K562 (cell line): Measurements from ENCODE around the gene SLC30A10. TPM values are rescaled to one million over a fixed set of nuclear protein-coding genes. Genes with fewer than 3 reads are reported as not detected.
A peak's percentile ranks its signal among the peaks of the same experiment; 100 is the strongest.

Source experiments
- ATAC-seq: fragments of 200-7000 bp; cut with Tn5 transposase; 3 replicates; pipeline ENCODE4 v1.9.1; 2020; ENCODE audit warnings: moderate library complexity
- BruUV-seq: library from RNA; stranded (reverse); fragments of 400-500 nt; replicated peaks from 2 replicates; lab custom pipeline; 2021; lab: Mats Ljungman, UMichigan
- CTCF ChIA-PET: fragments of 300-600 bp; formaldehyde crosslinking; extraction: SDS; loops from one replicate; lab custom pipeline; 2021; ENCODE audit warnings: low intra/inter-chr PET ratio; lab: Yijun Ruan, JAX
- POLR2A ChIA-PET: fragments of 300-600, 350-650 bp; sonication (Branson Sonifier 250); formaldehyde crosslinking; extraction: SDS; loops from one replicate; lab custom pipeline; 2021; ENCODE audit warnings: antibody characterized with exemption, inconsistent platforms; lab: Yijun Ruan, JAX
- DNase-seq, 4 experiments: peaks; one replicate each; pipeline versions ENCODE4 v3.0.0 to v3.0.0-alpha.2; 2011 to 2018; ENCODE audit warnings: low spot score in 3 of 4, mixed read lengths in 3 of 4; ENCODE audit errors: extremely low read depth in 1 of 4
- FAIRE-seq: peaks from 2 replicates; lab custom pipeline; 2011; peaks lifted over from hg19 to GRCh38; lab: Jason Lieb, UNC
- H2AFZ ChIP-seq: 2 replicates; pipeline ENCODE4 v1.6.0; 2011; ENCODE audit warnings: low read depth, low read length, control low read depth, inconsistent platforms
- H3K27ac ChIP-seq: fragments of 200-600 bp; 3 replicates; pipeline ENCODE4 v1.8.0; 2011; ENCODE audit warnings: low read depth, mild to moderate bottlenecking, control low read depth, inconsistent platforms, low read length, moderate library complexity, mixed read lengths; ENCODE audit errors: extremely low read depth
- H3K27me3 ChIP-seq, 2 experiments: fragments of 300-600 bp in 1 of 2; 2 replicates in 1 of 2; 3 replicates in 1 of 2; pipeline versions ENCODE4 v1.6.0 to v1.8.0; 2011; ENCODE audit warnings: inconsistent platforms in 2 of 2, low read length in 2 of 2, mild to moderate bottlenecking in 1 of 2, mixed read lengths in 1 of 2, moderate library complexity in 1 of 2; ENCODE audit not compliant: control insufficient read depth in 2 of 2, insufficient read depth in 2 of 2
- H3K36me3 ChIP-seq: fragments of 300-600 bp; 3 replicates; pipeline ENCODE4 v1.8.0; 2011; ENCODE audit warnings: mild to moderate bottlenecking, low read length, inconsistent platforms; ENCODE audit not compliant: control insufficient read depth, insufficient read depth
- H3K4me1 ChIP-seq, 2 experiments: fragments of 200-600 bp in 1 of 2; replicated peaks in 1 of 2; 2 replicates in 1 of 2; 3 replicates in 1 of 2; pipeline versions ENCODE4 v1.5.1 to v1.8.0; 2011; ENCODE audit warnings: inconsistent platforms in 2 of 2, low read length in 2 of 2, mild to moderate bottlenecking in 1 of 2, mixed read lengths in 1 of 2, moderate library complexity in 1 of 2; ENCODE audit not compliant: control insufficient read depth in 2 of 2, insufficient read depth in 2 of 2
- H3K4me2 ChIP-seq: 2 replicates; pipeline ENCODE4 v1.6.1; 2011; ENCODE audit warnings: low read length, control low read depth, inconsistent platforms, mixed read lengths; ENCODE audit not compliant: insufficient read depth
- H3K4me3 ChIP-seq: fragments of 200-600 bp; sonication (generic), shearing (Covaris generic); 2 replicates; pipeline ENCODE4 v1.5.1; 2016; ENCODE audit warnings: control low read depth, inconsistent platforms
- H3K79me2 ChIP-seq: fragments of 200-600 bp; 3 replicates; pipeline ENCODE4 v1.8.0; 2011; ENCODE audit warnings: low read length, inconsistent platforms; ENCODE audit not compliant: control insufficient read depth, insufficient read depth
- H3K9ac ChIP-seq, 2 experiments: 2 replicates each; pipeline versions ENCODE4 v1.6.0 to v1.6.1; 2011; ENCODE audit warnings: low read depth in 2 of 2, low read length in 2 of 2, control low read depth in 1 of 2, inconsistent platforms in 1 of 2, mild to moderate bottlenecking in 1 of 2, mixed read lengths in 1 of 2; ENCODE audit not compliant: insufficient read depth in 1 of 2
- H3K9me1 ChIP-seq: one replicate; pipeline ENCODE4 v1.6.0; 2011; ENCODE audit warnings: inconsistent platforms, mild to moderate bottlenecking, low read length, moderate library complexity; ENCODE audit not compliant: control insufficient read depth, insufficient read depth
- H3K9me3 ChIP-seq: replicated peaks from 2 replicates; pipeline ENCODE4 v1.5.1; 2011; ENCODE audit warnings: low read depth, low read length, inconsistent platforms; ENCODE audit not compliant: control insufficient read depth, insufficient read depth
- H4K20me1 ChIP-seq: replicated peaks from 2 replicates; pipeline ENCODE4 v1.6.1; 2011; ENCODE audit warnings: low read length, inconsistent platforms, mixed read lengths; ENCODE audit not compliant: control insufficient read depth, insufficient read depth
- BCL6 ChIP-seq: fragments of 250-450 bp; sonication (Bioruptor Pico); IDR thresholded peaks from 2 replicates; pipeline ENCODE4 v1.4.0; 2020
- CBFA2T3 ChIP-seq: fragments of 450-650 bp; IDR thresholded peaks from 2 replicates; pipeline ENCODE4 v1.6.1; 2017
- COPS2 ChIP-seq: fragments of 450-650 bp; conservative IDR thresholded peaks from 2 replicates; pipeline ENCODE4 v1.6.1; 2016; ENCODE audit warnings: mild to moderate bottlenecking, moderate library complexity
- ETV1 ChIP-seq: fragments of 450-650 bp; conservative IDR thresholded peaks from 2 replicates; pipeline ENCODE4 v1.6.1; 2016; ENCODE audit warnings: missing genetic modification characterization, control low read depth, low read depth, missing compliant biosample characterization
- MAFG ChIP-seq: fragments of 450-650 bp; conservative IDR thresholded peaks from 2 replicates; pipeline ENCODE4 v1.6.1; 2016; ENCODE audit warnings: missing genetic modification characterization, missing compliant biosample characterization
- MED1 ChIP-seq: sonication (generic); formaldehyde crosslinking; IDR thresholded peaks from 2 replicates; pipeline ENCODE4 v1.8.1; 2023; ENCODE audit warnings: missing genetic modification reagents, borderline replicate concordance
- NFRKB ChIP-seq: fragments of 450-650 bp; IDR thresholded peaks from 2 replicates; pipeline ENCODE4 v1.6.1; 2016; ENCODE audit warnings: low read depth
- NR3C1 ChIP-seq: sonication (generic); formaldehyde crosslinking; IDR thresholded peaks from 2 replicates; pipeline ENCODE4 v1.8.1; 2022; ENCODE audit warnings: missing genetic modification reagents
- TCF3 ChIP-seq: sonication (generic); formaldehyde crosslinking; IDR thresholded peaks from 2 replicates; pipeline ENCODE4 v1.4.0; 2020; ENCODE audit warnings: mild to moderate bottlenecking, missing genetic modification reagents
- TEAD2 ChIP-seq: fragments of 450-650 bp; IDR thresholded peaks from 2 replicates; pipeline ENCODE4 v1.6.1; 2016; ENCODE audit warnings: missing genetic modification characterization, control low read depth, missing compliant biosample characterization
- WGBS: fragments of 100-300 bp; shearing (Covaris generic); methylation state at CpG from one replicate; pipeline ENCODE4 v1.1.6; 2016; ENCODE audit warnings: low coverage, mixed read lengths; ENCODE audit not compliant: insufficient coverage; ENCODE audit errors: missing lambda C conversion rate; 5-methylcytosine and 5-hydroxymethylcytosine counted together
- in situ Hi-C: fragments of 300-500 bp; cut with MboI; formaldehyde crosslinking; loops from 4 replicates; pipeline ENCODE4 v1.15.0; 2018; ENCODE audit warnings: inconsistent platforms, mixed read lengths
- intact Hi-C: fragments of 100-400 bp; cut with micrococcal nuclease; formaldehyde crosslinking; loops from 2 replicates; pipeline ENCODE4 v1.14.2; 2022
- polyA plus RNA-seq, 8 experiments: library from polyadenylated mRNA; depleted of rRNA in 4 of 8; stranded (reverse) in 5 of 8; unstranded in 3 of 8; fragments of >200 nt; fragmentation: Nextera tagmentation in 2 of 8; fragmentation: Illumina TruSeq in 1 of 8; extraction: Ambion mirVana in 2 of 8; extraction: Trizol in 1 of 8; gene quantifications; 2 replicates each; pipeline versions ENCODE4 v1.2.1 to v1.2.3, GENCODE V29; 2011 to 2014; ENCODE audit warnings: inconsistent platforms in 1 of 8, missing spikeins in 1 of 8
- total RNA-seq, 7 experiments: library from RNA; depleted of rRNA in 6 of 7; stranded (reverse); fragments of >200 nt in 6 of 7; fragmentation: Illumina TruSeq in 2 of 7; extraction: Trizol in 2 of 7; gene quantifications; 2 replicates each; pipeline versions ENCODE4 v1.2.1 to v1.2.3, GENCODE V29; 2011 to 2021; ENCODE audit warnings: low replicate concordance in 1 of 7
- TF ChIP-seq, protein P1 (sequence below), 2 experiments: fragments of 200-800 bp in 1 of 2; sonication (Bioruptor generic) in 1 of 2; sonication (generic) in 1 of 2; formaldehyde crosslinking in 1 of 2; IDR thresholded peaks in 1 of 2; conservative IDR thresholded peaks in 1 of 2; 2 replicates each; pipeline versions ENCODE4 v1.5.0 to v1.6.1; 2016 to 2020; ENCODE audit warnings: missing compliant biosample characterization in 1 of 2, missing genetic modification characterization in 1 of 2, missing genetic modification reagents in 1 of 2
- TF ChIP-seq, protein P2 (sequence below): fragments of 450-650 bp; formaldehyde crosslinking; IDR thresholded peaks from 2 replicates; pipeline ENCODE4 v1.4.0; 2022; ENCODE audit warnings: missing genetic modification characterization
- TF ChIP-seq, protein P3 (sequence below): fragments of 450-650 bp; formaldehyde crosslinking; IDR thresholded peaks from 2 replicates; pipeline ENCODE4 v1.4.0; 2020; ENCODE audit warnings: mild to moderate bottlenecking
- TF ChIP-seq, protein P4 (sequence below): fragments of 450-650 bp; IDR thresholded peaks from 2 replicates; pipeline ENCODE4 v1.6.1; 2014; ENCODE audit warnings: low read depth, mild to moderate bottlenecking, moderate library complexity, borderline replicate concordance
- TF ChIP-seq, protein P5 (sequence below): sonication (generic); formaldehyde crosslinking; IDR thresholded peaks from 2 replicates; pipeline ENCODE4 v1.8.1; 2023; ENCODE audit warnings: mild to moderate bottlenecking, missing genetic modification reagents

SLC30A10 gene
- total and polyA plus RNA-seq, 9 of the 15 experiments (the other 6 are each of a cell fraction or from before 2014, with no cell fraction given), result 2.6 to 11.3 (median 7.1) TPM

DNA sequence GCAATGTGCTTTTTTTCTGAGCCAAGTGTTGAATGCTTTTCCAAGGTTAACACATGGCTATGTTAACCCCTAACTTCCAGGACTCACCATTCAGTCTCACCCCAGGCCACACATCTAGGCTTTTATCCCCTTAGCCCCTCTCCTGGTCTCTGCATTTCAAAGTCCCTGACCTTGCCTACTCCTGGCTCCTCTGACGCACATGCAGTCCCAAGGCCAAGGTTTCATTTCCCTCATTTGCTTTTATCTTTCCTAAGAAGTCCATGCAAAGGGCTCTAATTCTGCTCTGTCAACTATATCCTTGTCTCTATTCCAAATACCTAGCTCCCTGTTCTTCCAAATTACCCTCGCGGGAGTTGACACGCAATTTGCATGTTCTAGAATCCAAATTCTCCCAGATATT is 25.4 kb downstream of the SLC30A10 start:
- intact Hi-C loops (no loop called here), in situ Hi-C loops (no loop called here)
- Histone ChIP-seq H4K20me1 (no peaks in the 10 kb centered on the region), H3K36me3 (no peaks in the 10 kb centered on the region), H2AFZ (peak overlapping the region; percentile 88), H3K27me3 (no peaks in the 10 kb centered on the region), H3K9me1 (no peaks in the 10 kb centered on the region), H3K4me2 (0 out of 2 replicates have a peak overlapping the region, but pooled peaks have one; percentile 9), H3K79me2 (no peaks in the 10 kb centered on the region), H3K27ac (peak overlapping the region; percentile 24), H3K9ac (peak overlapping the region in 1 of 2 experiments; percentile 32; a peak in 1 of 4 replicates), H3K4me3 (no peak overlapping the region), H3K4me1 (peaks cover 41 to 75% of the 10 kb centered on the region in 2 experiments), H3K9me3 (no peaks in the 10 kb centered on the region)
- 84% methylated on average over 4 of the region's 4 CpGs for WGBS
- FAIRE-seq, result no peak
- no peak for ATAC-seq
- BruUV-seq, result no TSS peak
- ChIA-PET POLR2A (interaction anchor here (1.4 kb wide), 1 partner anchor 24 kb away, joined by 4 read pairs; no protein-coding TSS in a partner anchor), CTCF (interaction anchor here (0.6 kb wide), 1 partner anchor 334 kb away, joined by 3 read pairs; no protein-coding TSS in a partner anchor)
- no peak for DNase-seq
- TF ChIP-seq, protein P1, sequence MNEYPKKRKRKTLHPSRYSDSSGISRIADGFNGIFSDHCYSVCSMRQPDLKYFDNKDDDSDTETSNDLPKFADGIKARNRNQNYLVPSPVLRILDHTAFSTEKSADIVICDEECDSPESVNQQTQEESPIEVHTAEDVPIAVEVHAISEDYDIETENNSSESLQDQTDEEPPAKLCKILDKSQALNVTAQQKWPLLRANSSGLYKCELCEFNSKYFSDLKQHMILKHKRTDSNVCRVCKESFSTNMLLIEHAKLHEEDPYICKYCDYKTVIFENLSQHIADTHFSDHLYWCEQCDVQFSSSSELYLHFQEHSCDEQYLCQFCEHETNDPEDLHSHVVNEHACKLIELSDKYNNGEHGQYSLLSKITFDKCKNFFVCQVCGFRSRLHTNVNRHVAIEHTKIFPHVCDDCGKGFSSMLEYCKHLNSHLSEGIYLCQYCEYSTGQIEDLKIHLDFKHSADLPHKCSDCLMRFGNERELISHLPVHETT (CRISPR knock-in tag; conservative IDR thresholded peaks at IDR 0.05 in 1 of 2, IDR thresholded peaks at IDR 0.05 in 1 of 2), result 0 out of 4 replicates have a peak, but pooled peaks of 1 of the 2 experiments have one; percentile 33
- no peak for TF ChIP-seq BCL6 (CRISPR knock-in tag)
- no peak for TF ChIP-seq NR3C1 (CRISPR knock-in tag)
- TF ChIP-seq MED1, result no peak
- TF ChIP-seq ETV1 (tag), result no peak
- TF ChIP-seq, protein P2, sequence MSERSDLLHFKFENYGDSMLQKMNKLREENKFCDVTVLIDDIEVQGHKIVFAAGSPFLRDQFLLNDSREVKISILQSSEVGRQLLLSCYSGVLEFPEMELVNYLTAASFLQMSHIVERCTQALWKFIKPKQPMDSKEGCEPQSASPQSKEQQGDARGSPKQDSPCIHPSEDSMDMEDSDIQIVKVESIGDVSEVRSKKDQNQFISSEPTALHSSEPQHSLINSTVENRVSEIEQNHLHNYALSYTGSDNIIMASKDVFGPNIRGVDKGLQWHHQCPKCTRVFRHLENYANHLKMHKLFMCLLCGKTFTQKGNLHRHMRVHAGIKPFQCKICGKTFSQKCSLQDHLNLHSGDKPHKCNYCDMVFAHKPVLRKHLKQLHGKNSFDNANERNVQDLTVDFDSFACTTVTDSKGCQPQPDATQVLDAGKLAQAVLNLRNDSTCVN, result no peak
- TF ChIP-seq CBFA2T3, result no peak
- TF ChIP-seq, protein P3, sequence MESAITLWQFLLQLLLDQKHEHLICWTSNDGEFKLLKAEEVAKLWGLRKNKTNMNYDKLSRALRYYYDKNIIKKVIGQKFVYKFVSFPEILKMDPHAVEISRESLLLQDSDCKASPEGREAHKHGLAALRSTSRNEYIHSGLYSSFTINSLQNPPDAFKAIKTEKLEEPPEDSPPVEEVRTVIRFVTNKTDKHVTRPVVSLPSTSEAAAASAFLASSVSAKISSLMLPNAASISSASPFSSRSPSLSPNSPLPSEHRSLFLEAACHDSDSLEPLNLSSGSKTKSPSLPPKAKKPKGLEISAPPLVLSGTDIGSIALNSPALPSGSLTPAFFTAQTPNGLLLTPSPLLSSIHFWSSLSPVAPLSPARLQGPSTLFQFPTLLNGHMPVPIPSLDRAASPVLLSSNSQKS (CRISPR knock-in tag), result no peak
- TF ChIP-seq TEAD2 (tag), result peak; percentile 32; the same call in 1 of the 2 replicates
- TF ChIP-seq, protein P4, sequence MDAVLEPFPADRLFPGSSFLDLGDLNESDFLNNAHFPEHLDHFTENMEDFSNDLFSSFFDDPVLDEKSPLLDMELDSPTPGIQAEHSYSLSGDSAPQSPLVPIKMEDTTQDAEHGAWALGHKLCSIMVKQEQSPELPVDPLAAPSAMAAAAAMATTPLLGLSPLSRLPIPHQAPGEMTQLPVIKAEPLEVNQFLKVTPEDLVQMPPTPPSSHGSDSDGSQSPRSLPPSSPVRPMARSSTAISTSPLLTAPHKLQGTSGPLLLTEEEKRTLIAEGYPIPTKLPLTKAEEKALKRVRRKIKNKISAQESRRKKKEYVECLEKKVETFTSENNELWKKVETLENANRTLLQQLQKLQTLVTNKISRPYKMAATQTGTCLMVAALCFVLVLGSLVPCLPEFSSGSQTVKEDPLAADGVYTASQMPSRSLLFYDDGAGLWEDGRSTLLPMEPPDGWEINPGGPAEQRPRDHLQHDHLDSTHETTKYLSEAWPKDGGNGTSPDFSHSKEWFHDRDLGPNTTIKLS, result no peak
- TF ChIP-seq COPS2, result no peak
- TF ChIP-seq MAFG, result no peak
- 0 out of 2 replicates have a peak, but pooled peaks have one; percentile 32 for TF ChIP-seq NFRKB
- TF ChIP-seq, protein P5, sequence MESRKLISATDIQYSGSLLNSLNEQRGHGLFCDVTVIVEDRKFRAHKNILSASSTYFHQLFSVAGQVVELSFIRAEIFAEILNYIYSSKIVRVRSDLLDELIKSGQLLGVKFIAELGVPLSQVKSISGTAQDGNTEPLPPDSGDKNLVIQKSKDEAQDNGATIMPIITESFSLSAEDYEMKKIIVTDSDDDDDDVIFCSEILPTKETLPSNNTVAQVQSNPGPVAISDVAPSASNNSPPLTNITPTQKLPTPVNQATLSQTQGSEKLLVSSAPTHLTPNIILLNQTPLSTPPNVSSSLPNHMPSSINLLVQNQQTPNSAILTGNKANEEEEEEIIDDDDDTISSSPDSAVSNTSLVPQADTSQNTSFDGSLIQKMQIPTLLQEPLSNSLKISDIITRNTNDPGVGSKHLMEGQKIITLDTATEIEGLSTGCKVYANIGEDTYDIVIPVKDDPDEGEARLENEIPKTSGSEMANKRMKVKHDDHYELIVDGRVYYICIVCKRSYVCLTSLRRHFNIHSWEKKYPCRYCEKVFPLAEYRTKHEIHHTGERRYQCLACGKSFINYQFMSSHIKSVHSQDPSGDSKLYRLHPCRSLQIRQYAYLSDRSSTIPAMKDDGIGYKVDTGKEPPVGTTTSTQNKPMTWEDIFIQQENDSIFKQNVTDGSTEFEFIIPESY (CRISPR knock-in tag), result peak; percentile 47; the same call in 1 of the 2 replicates
- TF ChIP-seq TCF3 (CRISPR knock-in tag), result no peak
